HG03571 (cell line): ENCODE results near the gene POU2AF3.
"Not testable (repeated sequence)": the region's sequence is repeated elsewhere in the genome, so short reads cannot be mapped to it uniquely, and the experiment has no call there.

Experiments
- ATAC-seq: cut with Tn5 transposase; IDR thresholded peaks from one replicate; pipeline ENCODE4 v1.9.1; 2021; ENCODE audit not compliant: unreplicated experiment

The POU2AF3 gene

DNA sequence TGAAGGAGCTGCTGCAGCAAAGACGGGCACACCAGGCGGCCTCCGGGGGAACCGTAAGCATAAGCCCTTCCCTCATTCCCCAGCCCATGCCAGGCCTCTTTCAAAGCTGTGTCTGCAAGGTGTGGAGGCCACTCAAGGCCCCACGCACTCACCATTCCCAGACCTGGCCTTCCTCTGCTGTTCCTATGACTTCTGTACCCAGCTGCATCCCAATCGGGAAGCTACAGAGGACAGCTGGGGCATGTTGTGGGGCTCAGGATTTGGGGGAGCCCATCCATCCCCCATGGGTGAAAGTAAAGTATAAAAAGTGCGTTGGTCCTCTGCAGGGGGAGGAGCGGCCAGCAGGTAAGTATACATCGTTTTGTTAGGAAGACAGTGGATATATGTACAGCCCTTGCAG lies 2.2 kb downstream of the POU2AF3 start:
- no peak for ATAC-seq

DNA sequence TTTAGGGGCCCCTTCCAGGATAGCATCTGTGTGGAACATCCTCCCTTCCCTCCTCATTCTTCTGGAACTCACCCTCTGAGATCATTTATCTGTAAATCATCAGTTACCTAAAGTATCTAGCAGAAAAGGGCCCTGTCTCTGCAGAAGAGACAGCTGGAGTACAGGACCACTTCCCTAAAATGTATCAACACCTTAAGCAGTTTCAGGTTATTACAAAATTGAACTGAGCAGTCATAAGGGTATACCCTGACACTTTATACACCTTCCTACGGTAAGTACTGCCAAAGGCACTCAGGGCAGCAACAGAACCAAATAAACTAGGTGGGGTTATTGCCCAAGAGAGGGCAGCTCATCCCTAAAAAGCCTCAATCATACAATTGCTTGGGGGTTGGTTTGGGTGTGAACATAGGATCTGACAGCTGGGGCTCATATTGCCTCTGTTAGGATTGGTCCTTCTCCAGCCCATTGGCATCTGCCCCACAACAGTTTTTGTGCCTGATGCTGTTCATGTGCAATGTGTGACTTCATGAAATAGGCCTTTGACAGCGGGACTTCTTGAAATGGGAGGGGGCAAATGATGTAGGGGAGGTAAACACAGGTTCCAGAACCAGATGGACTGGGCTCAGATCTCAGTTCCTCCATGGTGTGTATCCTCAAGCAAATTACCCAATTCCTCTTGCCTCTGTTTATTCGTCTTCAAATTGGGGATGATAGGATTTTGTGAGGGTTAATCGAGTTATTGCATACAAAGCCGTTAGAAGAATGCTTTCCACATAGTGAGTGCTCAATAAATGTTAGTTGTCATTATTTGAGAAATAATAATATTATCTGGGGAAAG lies 2.9 kb downstream of the POU2AF3 start:
- no peak for ATAC-seq

DNA sequence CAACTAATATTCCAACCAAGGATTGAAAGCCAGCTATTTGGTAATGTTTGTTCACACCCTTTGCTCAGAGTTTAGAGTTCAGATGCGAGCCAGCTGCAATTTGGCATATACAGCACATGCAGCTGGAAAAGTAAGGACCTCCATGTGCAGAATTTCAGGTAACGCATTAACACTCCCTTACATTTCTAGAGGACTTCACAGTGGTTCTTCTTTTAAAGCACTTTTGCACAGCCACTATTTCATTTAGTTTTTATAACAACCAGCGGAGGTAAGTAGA lies 3.4 kb downstream of the POU2AF3 start:
- no peak for ATAC-seq

DNA sequence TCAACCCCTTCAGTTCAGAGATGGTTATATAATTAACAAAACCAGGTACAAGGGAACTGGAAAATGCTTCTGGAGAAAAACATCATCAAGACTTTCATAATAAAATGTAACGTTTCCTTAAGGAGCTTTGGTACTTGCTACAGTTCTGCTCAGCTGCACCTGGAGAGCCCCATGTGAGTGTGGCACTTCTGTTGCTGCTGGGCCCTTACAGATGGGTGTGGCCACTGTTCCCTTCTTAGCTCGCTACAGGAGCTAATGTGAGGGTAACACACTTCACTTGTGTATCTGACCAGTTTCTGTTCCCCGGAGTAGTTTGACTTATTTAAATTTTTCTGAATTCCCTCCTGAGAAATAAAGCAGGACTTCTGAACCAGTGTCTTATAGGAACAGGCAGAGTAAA lies 4.0 kb downstream of the POU2AF3 start:
- no peak for ATAC-seq

DNA sequence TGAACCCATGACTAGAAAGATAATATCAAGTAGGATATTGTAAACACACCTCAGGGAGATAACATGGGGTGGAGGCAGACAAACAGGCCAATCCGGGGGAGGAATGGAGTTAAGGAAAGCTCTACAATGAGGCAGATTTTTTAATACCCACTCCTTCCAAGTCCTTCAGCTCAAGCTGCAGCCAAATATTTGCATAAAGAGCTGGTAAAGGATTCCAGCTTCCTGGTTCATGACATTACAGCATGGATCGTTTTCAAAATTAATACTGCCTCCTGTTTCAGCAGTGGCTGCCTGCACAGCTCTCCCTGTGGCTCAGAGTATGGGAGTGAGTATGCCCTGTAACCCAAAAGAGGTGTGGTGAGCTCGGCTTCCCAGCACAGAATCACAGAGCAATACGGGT lies 5.1 kb downstream of the POU2AF3 start:
- ATAC-seq: no peak

DNA sequence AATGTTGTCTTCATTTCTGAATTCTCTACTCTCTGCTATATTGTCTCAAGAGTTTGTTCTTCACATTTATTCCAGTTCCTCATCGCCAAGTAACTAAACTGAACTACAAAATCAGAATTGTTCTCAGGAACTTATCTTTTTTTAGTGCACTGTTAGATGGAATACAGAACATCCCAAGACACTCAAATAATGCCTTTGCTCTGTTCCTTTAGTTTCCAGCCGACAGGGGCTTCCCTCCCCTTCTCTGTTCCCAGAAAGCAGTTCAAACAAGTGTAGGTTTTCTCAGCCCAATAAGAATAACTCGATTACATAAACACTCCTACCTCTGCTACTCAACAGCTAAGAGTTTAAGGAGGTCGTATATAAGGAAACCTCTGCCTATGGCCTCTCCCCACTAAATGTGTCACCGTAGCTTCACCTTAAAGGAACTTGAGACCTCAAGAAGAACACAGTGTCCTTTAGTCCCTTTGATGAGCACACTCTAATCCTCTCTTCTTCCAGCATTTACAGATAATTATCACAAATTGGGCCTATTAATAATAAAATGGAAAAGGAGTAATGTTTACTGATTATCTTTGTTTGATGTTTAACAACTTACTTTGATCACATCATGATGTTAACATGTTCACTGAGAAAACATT lies 6.9 kb downstream of the POU2AF3 start:
- no peak for ATAC-seq

DNA sequence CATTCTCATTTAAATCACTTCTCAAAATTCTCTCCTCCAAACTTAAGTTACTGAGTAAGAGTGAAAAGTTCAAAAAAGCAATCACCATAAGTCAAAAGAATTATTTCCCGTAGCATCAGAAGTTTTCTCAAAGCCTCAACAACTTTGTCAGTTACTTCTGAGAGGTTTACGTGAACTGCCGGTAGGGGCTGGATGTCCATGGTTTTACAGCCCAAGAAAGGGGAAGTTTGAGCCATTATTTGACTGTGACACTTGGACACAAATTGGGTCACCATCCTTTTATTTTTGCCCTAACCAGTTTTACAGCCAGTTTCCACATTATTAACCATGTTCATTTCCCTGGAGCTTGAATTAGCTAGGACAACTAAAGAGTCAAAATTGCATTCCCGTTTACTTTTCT lies 7.5 kb downstream of the POU2AF3 start:
- no peak for ATAC-seq

DNA sequence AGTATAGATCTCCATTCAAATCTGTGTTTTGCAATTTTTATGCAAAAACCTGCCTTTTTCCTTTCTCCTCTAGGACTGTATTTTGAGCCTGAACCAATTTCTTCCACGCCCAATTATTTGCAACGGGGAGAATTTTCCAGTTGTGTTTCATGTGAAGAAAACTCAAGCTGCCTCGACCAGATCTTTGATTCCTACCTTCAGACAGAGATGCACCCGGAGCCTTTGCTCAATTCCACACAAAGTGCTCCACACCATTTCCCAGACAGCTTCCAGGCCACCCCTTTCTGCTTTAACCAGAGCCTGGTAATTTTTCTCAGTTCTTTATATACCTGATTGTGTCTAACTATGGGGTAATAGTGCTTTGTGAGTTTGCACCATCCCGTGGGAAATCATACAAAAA lies 8.0 kb downstream of the POU2AF3 start:
- no peak for ATAC-seq

DNA sequence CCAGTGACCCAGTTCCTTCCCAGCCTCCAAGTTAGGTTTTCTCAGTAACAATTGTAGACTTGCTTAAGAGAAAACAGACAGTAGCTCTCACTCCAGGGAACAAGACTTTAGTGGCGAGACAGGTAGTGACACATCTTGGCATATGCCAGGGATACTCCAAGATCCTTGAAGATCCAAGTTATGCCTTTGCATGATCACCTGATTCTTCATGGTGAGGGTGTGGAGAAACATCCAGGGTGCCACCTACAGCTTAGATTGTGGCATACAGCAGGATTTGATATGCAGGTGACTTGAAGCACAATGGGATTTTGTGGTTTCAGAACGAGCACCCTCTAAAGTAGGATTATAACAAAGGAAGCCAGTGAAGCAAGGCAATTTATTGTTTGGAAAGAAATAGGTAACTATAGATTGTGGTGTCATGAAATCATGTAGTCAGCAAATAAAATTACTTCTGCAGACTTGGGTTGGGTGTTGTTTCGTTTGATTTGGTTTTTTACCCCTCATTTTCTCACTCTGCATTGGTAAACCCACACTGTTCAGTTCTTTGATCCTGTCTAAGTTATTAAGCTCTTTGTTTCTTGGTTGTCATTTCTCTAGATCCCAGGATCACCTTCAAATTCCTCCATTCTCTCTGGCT lies 9.2 kb downstream of the POU2AF3 start:
- ATAC-seq: no peak

DNA sequence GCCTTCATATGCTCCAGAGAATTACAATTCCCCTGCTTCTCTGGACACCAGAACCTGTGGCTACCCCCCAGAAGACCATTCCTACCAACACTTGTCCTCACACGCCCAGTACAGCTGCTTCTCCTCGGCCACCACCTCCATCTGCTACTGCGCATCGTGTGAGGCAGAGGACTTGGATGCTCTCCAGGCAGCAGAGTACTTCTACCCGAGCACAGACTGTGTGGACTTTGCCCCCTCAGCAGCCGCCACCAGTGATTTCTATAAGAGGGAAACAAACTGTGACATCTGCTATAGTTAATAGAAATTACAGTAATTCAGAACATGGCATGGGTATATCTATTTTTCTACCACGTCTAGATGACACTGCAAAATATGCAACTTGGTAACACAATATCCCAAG lies 9.8 kb downstream of the POU2AF3 start:
- no peak for ATAC-seq

DNA sequence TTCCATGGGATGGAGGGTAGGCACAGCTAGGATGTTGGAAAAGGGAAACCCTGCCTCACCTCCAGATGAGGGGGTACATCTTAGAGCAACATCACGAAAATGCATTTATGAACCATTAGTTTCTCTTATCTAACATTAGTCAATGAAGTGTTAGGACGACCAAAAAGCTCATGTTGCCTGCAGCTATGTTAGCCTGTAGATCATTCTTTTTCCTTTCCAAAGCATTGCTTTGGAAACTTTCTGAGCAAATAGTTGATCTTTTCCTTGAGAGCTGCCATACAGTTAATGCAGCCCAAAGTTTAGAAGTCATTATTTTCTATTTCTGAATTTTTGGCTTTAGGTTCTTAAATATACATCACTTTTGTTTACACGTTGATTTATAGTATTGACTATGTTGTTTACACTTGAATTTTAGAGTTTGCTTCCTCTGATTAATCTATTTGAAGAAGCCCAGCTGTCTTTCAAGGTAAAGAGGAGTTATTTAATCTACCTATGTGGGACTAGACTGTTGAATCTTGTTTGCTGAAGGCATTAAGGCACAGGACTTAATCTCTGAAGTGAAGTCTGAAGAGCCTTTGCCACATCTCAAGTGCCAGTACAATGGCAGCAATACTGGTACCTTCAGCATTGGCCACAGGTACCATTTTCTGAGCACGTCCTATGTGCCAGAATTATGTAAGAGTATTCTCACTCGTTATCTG lies 11.0 kb downstream of the POU2AF3 start:
- ATAC-seq: no peak

DNA sequence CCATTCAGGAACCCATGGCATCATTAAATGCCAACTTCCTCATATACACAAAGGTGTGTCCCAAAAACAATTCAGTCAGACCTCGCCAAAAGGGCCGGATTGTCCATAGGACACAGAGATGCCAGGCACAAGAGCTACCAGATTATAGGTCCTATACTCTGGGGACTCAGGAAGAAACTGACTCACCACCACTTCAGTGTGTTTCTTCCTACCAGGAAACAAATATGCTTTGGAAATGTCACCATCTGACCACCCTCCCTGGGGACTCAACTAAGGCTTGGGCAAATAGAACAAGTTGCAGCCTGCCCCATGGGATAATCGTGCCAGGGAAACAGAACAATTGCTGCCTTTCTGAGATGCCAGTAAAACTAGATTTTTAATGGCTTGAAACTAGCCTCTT lies 11.7 kb downstream of the POU2AF3 start:
- ATAC-seq: no peak

DNA sequence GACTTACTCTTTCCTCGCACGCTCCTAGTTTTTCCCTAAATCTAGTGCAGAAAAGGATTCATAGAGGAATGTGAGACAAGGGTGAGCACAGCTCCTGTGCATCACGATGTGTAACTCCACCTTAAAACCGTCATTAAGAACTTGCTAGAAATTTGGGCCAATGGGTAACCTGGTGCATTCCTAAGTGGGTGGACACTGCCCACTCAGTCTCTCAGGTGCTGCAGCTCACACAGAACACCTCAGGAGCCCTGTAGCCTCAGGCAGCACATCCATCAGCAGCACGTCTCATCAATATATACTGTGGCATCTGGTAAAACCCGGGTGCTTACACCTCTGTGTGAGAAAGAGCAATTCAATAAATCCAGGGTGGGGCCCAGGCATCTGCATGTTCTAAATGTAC lies 12.4 kb downstream of the POU2AF3 start:
- no peak for ATAC-seq

DNA sequence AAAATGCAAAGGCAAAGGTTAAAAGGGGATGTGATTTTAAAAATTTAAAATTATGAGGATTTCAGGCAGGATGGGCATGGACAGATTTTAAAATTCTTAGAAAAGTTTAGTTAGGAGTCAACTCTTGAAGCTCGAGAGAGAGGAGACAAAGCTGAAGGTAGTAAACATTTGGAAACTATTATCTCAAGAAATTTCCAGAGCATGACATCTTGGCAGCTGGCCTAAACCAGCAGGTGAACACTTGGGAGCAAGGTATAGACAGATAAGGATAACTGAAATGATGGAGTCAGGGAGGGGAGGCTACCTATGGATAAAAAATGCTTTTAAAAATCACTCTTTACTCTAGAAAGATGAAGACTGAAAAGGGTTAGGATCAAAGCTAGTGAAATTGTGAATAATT lies 13.7 kb downstream of the POU2AF3 start:
- ATAC-seq: no peak

DNA sequence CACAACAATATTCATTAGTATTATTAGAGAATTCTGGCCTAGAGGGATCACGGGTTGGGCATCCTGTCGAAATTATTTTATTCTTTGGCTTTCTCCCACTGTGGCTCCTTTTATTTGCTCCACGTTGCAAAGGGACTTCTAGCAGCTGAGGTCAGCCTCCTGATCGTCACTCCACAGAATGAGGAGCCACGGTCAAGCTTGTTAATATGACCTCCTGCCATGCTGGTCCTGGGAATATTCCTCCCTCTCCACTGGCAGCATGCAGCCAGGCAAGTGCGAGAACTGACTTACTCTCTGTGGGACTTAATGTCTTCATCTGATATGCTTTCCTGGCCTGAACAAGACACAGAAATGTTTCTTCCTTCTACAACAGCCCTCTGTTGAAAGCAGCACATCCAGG lies 20.9 kb downstream of the POU2AF3 start:
- no peak for ATAC-seq

DNA sequence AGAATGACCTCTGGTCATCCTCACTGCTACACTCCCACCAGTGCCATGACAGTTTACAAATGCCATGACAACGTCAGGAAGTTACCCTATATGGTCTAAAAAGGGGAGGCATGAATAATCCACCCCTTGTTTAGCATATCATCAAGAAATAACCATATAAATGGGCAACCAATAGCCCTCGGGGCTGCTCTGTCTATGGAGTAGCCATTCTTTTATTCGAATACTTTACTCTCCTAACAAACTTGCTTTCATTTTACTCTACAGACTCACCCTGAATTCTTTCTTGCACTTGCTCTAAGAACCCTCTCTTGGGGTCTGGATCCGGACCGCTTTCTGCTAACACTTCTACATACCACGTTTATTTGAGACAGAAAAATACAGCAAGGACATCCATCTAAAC lies 21.9 kb downstream of the POU2AF3 start:
- not testable (repeated sequence) for ATAC-seq

DNA sequence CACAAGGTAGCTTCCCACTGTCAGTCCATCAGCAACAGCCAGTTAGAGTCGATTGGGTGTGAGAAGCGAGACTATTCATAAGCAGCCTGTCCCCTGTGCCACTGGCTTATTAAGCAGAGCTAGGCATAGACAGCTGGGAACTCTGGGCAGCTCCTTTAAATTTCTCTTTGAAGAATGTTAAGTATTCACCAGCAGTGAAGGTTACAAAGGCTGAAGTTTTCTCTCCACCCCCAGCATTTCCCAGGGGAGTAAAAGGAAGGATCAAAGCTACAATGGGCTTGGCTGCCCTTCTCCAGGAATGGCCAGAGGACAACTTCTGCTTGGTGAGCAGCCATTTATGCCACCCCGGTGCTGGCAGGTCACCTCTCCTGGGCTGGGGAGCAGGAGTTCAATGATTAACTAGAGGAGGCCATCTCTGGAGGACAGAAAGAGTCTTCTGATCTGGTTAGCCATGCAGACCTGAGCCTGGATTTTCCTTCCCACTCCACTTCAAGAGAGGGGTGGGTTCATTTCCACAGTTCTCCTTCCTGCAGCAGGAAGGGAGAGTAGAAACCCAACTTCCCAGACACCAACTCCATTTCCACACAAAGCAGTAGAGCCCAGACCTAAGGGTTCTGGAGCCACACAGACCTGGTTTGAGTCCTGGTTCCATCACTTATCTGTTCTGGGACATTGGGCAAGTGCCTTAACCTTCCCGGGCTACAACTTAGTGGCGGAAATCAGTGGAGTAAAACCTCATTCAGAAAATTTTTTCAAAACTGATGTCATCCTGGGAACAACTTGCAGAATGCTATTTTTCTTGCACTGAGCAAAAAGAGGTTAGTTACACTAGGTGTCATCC lies 22.6 kb downstream of the POU2AF3 start:
- no peak for ATAC-seq

DNA sequence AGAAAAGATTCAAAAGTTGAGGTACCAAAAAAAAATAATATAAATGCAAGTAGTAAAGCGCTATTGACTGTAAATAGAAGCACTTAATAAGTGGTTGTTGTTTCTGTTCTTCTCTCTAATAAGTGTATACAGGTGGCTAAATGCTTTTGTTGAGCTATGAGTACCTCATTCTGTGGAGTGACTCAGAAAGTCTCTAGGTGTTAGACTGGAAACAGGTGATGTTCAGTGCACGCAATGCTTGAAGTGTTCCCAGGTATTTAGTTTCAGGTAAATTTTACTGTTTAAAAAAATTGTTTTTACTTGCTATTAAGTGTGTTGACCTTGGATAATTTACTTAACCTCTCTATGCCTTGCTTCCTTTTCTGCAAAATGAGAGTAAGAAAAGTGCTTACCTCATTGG lies 24.2 kb downstream of the POU2AF3 start:
- no peak for ATAC-seq

DNA sequence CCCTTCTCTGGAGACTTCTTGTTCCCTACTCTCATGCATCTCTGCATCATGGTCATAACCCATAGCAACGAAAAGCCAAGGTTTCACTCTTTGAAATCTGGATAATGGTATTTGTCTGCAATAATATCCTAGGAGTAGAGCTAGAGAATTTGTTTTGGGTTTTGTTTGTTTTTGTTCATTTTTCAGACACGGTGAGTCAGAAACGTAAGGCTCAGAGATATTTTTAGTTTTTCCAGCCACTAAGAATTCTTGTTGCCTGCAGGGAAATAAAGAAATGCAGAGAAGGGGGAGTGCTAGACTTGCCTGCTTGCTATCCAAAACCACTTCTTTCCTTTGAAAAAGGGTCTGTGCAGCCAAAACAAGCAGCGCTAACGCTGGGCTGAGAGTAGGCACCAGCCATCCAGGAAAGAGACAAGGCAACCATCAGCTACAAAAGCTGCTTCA lies 26.0 kb downstream of the POU2AF3 start:
- no peak for ATAC-seq

DNA sequence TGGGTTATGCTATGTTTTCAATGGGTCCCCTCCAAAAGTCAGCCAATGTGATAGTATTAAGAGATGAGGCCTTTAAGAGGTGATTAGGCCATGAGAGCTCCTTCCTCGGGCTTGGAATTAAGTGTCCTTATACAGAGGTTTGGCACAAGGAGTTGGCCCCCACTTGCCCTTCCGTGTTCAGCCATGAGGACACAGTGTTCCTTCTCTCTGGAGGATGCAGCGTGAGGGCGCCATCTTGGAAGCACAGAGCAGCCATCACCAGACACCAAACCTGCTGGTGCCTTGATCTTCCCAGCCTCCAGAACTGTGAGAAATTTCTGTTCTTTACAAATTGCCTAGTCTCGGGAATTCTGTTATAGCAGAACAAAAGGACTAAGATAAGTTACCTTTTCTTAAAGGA lies 26.9 kb downstream of the POU2AF3 start:
- no peak for ATAC-seq

DNA sequence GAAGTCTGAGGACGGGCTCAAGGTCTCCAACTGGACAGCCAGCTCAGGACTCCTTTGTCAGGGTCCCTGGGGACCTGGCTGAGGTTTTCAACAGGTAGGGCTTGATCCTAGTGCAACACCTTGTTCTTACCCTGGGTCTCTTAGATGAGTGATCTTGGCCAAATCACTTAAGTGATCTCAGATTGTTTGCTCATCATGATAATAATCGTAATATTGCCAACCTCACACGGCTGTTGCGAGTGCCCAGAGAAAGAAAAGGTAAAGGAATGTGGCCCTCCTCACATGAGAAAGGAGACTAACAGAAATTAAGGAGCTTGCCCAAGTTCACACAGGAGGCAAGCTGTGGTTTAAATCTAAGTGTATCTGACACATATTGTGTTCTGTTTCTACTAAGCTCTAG lies 28.5 kb downstream of the POU2AF3 start:
- ATAC-seq: no peak
